Endometrium (tissue), 2 donors: ENCODE measurements around the gene CMSS1.

ENCODE experiments used
- FAIRE-seq: peaks from 2 replicates; lab custom pipeline; 2012; peaks lifted over from hg19 to GRCh38; lab: Jason Lieb, UNC
- donor health status: control.
- donor health status: control.

Gene CMSS1

DNA sequence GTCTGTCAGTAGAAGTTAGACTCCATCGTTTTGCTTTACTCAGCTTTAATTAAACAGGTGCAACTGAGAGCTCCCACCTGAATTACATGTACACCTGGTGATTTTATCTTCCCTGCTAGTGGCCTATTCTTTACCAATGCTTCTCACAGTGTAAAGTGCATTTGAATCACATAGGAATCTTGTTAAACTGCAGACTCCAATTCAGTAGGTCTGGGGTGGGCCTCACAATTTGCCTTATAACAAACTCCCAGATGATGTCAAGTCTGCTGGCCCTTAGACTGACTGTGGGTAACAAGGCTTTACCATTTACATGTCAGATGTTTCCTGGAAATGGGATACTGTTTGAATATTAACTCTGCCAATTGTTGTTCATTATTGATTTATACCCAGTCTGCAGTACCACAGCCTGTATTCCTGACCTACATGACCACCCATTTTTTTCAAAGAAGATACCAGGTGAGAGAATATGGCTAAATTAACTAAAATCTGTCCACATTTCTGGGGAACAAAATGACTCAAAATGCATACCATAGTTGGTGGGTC is 37.2 kb downstream of the CMSS1 start:
- no peak for FAIRE-seq

- no peak for FAIRE-seq
These were observed 38.2 kb downstream of the CMSS1 start for GRCh38 chr3:99855900-99856299.

- FAIRE-seq = no peak
These were observed 39.0 kb downstream of the CMSS1 start for GRCh38 chr3:99856437-99857220.

DNA sequence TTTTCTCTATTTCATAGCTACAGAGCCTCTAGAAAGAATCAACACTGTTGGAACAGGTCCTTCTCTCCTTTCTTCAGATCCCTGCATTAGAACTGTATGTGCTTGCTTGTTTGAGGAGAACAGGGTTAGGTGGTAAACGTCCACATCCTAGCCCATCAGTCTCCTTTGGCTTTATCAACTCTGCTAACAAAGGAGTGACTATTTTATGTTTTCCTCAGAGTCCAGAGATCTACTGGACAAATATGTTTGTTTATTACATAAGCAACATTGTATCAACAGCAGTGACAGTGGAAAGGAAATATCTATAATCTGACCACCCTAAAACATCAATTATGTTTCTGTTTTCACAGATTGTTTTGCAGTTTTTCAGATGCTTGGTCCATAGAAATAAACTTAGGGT is 39.6 kb downstream of the CMSS1 start:
- FAIRE-seq = no peak

- FAIRE-seq = no peak
These were observed 40.8 kb downstream of the CMSS1 start for GRCh38 chr3:99858469-99858868.

GRCh38 chr3:99859825-99860224 is 42.2 kb downstream of the CMSS1 start:
- peak; percentile 98 for FAIRE-seq

GRCh38 chr3:99861216-99861615 is 43.6 kb downstream of the CMSS1 start:
- FAIRE-seq = no peak

- no peak for FAIRE-seq
These were observed 44.5 kb downstream of the CMSS1 start for GRCh38 chr3:99862208-99862607.

- FAIRE-seq = no peak
These were observed 45.3 kb downstream of the CMSS1 start for GRCh38 chr3:99863002-99863401.

DNA sequence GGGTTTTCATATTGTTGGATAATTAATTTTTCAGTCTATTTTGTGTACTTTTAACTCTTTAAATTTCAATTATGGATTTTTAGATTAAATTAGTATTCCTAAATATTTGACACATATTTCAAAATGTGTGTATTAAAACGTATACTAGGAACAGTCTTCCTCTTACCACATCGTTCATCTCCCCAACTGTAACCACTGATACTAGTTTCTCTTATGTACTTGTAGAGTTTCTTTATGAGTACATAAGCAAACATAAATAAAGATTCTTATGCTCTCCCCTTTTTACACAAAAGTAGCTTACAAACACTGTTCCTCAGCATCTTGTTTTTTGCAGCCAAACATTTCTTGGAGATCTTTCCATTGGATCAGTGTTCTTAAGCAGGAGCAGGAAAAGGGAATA is 45.9 kb downstream of the CMSS1 start:
- FAIRE-seq = no peak

DNA sequence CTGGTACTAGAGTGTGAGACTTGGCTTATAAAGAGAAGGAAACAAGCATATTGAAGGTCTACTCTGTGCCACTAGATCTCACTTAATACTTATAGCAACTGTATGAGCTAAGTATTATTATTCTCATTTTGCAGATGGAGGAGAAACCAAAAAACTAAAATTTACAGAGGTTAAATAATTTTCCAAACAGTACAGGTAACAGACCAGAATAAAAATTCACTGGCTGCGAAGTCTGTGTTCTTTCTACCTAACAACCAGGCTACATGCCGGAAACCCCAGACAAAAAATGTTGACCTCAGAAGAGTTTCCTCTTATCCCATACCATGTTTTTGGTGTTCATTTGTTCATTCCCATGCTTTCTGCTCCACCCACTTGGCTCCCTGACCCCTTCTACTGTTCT is 46.6 kb downstream of the CMSS1 start:
- FAIRE-seq = no peak

GRCh38 chr3:99865321-99865720 is 47.7 kb downstream of the CMSS1 start:
- no peak for FAIRE-seq

DNA sequence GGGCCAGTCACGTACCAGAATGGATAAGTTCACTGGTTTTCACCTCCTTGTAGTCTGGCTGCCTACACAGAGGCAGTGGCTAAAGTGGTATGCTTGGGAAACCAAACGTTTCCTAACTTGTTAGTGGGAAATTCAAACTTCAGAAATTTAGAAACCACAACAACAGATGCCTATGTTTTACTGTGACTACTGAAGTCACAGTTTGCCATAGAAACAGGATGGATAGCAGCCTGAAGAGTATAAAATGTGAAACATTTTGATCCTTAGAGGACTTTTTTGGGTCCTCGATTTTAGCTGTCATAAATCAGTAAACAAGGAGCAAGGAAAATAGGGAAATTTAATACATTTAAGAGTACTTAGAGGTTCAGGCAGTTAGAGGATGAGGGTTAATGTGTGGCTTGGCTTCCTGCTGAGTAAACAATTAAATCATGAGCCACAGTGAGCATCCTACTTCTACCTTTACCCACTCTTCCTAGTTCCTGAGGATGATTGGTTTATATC is 48.6 kb downstream of the CMSS1 start:
- FAIRE-seq = no peak

DNA sequence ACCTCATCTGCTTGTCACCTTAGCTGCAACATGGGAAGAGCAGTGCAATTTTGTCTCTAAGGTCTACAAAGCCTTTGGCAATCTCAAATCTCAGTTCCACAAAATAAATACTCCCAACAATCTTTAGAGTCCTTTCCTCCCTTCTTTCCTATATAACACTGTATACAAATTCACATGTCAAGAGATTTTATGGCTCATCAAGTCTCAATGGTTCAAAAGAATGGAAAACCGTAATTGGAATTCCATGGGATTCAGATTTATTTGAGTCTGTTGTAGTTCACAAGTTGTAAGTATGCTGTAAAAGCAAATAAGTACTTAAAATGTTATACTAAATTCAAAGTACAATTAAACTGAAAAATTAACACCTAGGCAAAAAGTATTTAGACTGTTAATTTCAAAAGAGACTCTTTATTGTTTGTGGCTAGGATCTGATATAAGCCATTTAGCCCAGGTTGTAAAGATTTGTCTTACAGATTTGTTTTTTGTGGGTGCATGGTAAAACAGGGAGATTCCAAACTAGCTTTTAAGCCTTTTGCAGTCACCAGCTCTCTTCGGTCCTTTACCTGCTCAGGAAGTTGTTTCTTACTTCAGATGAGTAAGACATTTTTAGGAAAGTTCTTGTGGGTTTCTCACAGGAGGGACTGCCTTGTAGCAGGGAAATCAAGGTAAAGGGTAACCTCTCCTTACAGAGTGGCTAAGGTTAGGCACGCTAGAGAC is 50.1 kb downstream of the CMSS1 start:
- FAIRE-seq = no peak

GRCh38 chr3:99868311-99868646 is 50.6 kb downstream of the CMSS1 start:
- FAIRE-seq = no peak

GRCh38 chr3:99869621-99870020 is 52.0 kb downstream of the CMSS1 start:
- peak; percentile 99 for FAIRE-seq

DNA sequence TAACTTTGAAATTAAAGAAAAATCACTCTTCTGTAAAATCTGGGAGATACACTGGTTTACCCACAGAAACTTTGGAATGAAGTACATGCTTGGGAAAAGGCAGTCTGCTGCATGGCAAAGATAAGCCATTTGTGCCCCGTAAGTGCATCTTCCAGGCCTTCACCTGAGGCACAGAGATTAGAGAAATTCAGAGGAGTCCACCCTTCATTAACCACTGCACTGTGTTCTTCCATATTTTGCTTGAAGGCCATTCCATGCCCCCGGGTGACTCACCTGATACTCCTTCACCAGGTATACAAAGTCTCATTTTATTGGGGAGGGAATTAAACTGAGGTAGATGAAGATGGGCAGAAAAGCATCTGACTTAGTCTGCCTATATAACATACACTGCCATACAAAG is 53.0 kb downstream of the CMSS1 start:
- FAIRE-seq = no peak

DNA sequence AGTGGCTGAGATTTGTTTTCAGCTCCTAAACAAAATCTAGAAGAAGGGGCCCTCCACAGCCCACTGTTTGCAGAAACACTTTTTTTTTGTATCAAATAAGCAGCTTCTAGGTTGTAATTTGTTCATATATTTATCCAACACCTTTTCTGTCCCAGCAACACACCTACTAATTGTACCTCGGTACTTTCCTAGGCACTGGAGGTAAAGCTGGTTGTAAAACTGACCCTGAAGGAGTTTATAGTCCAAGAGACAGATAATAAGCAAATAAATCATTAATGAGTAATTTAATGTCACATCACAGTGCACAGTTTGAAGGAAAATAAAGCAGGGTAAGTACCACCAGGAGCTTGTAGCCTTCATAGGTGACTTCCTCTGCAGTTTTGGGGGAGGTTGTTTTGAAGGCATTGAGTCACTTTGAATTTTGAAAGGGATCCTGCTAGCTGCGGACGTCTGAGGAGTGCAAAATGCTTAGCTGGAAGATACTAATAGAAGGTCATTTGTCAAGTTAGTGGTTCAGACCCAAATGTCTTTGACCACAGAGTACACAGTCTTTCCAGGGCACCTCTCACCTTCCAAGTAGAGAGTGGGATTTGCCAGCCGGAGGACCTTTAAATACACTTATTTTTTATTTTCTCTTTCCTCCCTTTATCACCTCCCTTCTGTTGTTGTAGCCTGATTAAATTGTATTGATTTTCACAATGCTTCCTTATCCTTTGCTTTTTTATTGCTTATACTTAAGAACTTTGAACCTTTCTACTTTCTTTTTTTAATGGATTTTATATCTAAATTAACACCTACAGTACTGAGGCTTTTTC is 53.8 kb downstream of the CMSS1 start:
- FAIRE-seq = no peak

DNA sequence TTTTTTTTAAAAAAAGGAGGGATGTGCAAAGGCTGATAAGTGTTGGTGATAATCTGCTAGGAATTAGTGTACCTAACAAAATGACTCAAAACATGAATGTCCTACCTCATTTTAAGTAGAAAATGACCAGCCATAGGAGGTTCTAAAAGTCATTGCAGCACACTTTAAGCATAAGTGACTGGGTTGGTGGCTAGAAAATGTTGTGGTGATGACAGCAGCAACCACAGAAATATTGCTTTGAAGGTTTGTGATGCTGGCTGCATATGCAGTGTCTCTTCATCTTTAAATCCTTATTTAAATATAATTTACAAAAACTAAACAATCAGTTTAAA is 55.2 kb downstream of the CMSS1 start:
- FAIRE-seq = no peak

GRCh38 chr3:99873269-99874102 is 55.8 kb downstream of the CMSS1 start:
- FAIRE-seq = peak; percentile 4

- no peak for FAIRE-seq
These were observed 56.8 kb downstream of the CMSS1 start for GRCh38 chr3:99874237-99875002.
